ENCODE results near the gene DIDO1. TPM values are rescaled to one million over a fixed set of nuclear protein-coding genes. Genes with fewer than 3 reads are reported as not detected.
"Not testable (repeated sequence)": the region's sequence is repeated elsewhere in the genome, so short reads cannot be mapped to it uniquely, and the experiment has no call there.

Gene DIDO1
- total RNA-seq, 1 experiment from 2014 or later = 42.9 TPM

DNA sequence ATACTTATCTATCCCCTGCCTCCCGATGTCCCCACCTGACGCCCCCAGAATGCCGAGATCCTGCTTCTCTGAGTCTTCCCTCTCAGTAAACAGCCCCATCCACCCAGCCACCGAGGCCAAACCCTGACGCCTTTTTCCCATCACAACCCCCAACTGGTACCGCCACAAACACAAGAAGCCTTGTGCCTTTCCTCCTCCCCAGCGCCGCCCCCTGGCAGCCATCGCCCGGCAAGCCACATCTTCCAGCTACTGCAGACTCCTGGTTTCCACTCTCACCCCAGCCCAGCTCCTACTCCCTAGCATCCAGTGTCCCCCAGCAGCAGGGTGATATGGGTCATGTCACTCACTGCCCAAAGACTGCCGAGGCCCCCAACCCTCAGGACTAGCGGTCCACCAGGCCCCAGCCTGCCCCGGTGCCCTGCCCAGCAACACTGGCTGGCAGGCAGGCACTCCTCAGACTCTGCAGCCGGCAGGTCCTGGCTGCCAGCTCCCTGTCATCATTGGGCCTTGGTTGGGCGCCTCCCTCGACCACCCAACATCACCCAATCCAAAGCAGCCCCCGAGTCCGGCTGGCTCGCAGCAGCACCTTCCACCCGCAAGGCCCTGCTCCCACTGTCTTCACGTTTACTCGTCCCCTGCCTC, 75.9 kb downstream of the DIDO1 start:
- no peak overlapping the region for H3K4me3 ChIP-seq
- DNase-seq (ENCODE audit: low read depth in 1 of 2, low spot score in 2 of 2) = no peak
- no peaks in the 10 kb centered on the region for H3K4me1 ChIP-seq (replicated peaks)
- no peaks in the 10 kb centered on the region for H3K9me3 ChIP-seq (replicated peaks)
- H3K36me3 ChIP-seq = peaks cover 45% of the 10 kb centered on the region
- H3K27ac ChIP-seq = no peak overlapping the region
- H3K27me3 ChIP-seq (replicated peaks) = no peaks in the 10 kb centered on the region

DNA sequence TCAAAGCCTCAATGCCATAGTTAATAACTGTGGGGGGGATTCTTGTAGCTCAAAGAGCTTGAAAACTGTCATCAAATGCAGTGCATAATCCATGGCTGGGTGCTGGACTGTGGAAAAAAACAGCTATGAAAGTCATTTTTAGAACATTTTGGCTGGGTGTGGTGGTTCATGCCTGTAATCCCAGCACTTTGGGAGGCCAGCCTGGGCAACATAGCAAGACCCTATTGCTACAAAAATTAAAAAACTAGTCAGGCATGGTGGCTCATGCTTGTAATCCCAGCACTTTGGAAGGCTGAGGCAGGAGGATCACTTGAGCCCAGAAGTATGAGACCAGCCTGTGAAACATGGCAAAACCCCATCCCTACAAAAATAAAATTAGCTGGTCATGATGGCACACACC, 76.9 kb downstream of the DIDO1 start:
- H3K27ac ChIP-seq = no peak overlapping the region
- peaks cover 35% of the 10 kb centered on the region for H3K36me3 ChIP-seq
- H3K4me3 ChIP-seq = no peak overlapping the region
- H3K27me3 ChIP-seq (replicated peaks) = no peaks in the 10 kb centered on the region
- DNase-seq (ENCODE audit: low read depth in 1 of 2, low spot score in 2 of 2) = no peak
- no peaks in the 10 kb centered on the region for H3K9me3 ChIP-seq (replicated peaks)
- no peaks in the 10 kb centered on the region for H3K4me1 ChIP-seq (replicated peaks)

- DNase-seq (ENCODE audit: low read depth in 1 of 2, low spot score in 2 of 2); H3K9me3 ChIP-seq (replicated peaks): not testable (repeated sequence)
- peaks cover 30% of the 10 kb centered on the region for H3K36me3 ChIP-seq
Measured at GRCh38 chr20:62848917-62849316, 77.4 kb downstream of the DIDO1 start.

GRCh38 chr20:62846166-62846890, 80.0 kb downstream of the DIDO1 start:
- Histone ChIP-seq H3K27me3 (replicated peaks) (no peaks in the 10 kb centered on the region), H3K27ac (no peak overlapping the region), H3K4me3 (no peak overlapping the region), H3K9me3 (replicated peaks) (no peaks in the 10 kb centered on the region), H3K4me1 (replicated peaks) (0 out of 2 replicates have a peak, but pooled peaks cover 4% of the 10 kb centered on the region), H3K36me3 (peaks cover 11% of the 10 kb centered on the region)
- DNase-seq (ENCODE audit: low read depth in 1 of 2, low spot score in 2 of 2) = no peak

More at GRCh38 chr20:62848917-62849316, 77.4 kb downstream of the DIDO1 start:
- H3K27ac ChIP-seq; H3K4me3 ChIP-seq; H3K4me1 ChIP-seq (replicated peaks); H3K27me3 ChIP-seq (replicated peaks): not testable (repeated sequence)

GRCh38 chr20:62845416-62846160, 80.7 kb downstream of the DIDO1 start:
- H3K4me3 ChIP-seq = no peak overlapping the region
- no peak for DNase-seq (ENCODE audit: low read depth in 1 of 2, low spot score in 2 of 2)
- H3K27ac ChIP-seq = no peak overlapping the region
- H3K9me3 ChIP-seq (replicated peaks) = no peaks in the 10 kb centered on the region
- peaks cover 6% of the 10 kb centered on the region for H3K36me3 ChIP-seq
- no peaks in the 10 kb centered on the region for H3K27me3 ChIP-seq (replicated peaks)
- H3K4me1 ChIP-seq (replicated peaks) = 0 out of 2 replicates have a peak, but pooled peaks cover 4% of the 10 kb centered on the region

DNA sequence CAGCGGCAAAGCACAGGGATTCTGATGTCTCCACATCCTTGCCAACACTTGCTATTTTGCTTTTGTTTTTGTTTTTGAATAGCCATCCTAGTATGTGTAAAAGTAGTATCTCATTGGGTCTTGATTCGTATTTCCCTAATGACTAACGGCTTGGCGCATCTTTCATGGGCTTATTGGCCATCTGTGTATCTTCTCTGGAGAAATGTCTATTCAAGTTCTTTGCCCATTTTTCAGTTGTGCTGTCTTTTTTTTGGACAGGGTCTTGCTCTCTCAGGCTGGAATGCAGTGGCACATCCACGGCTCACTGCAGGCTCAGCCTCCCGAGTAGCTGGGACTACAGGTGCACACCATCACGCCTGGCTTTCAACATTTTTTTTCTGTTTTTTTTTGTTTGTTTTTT, 82.1 kb downstream of the DIDO1 start:
- H3K4me1 ChIP-seq (replicated peaks) = 0 out of 2 replicates have a peak, but pooled peaks cover 4% of the 10 kb centered on the region
- DNase-seq (ENCODE audit: low read depth in 1 of 2, low spot score in 2 of 2) = no peak
- no peak overlapping the region for H3K4me3 ChIP-seq
- H3K9me3 ChIP-seq (replicated peaks) = no peaks in the 10 kb centered on the region
- no peak overlapping the region for H3K27ac ChIP-seq
- 0 out of 2 replicates have a peak, but pooled peaks cover 5% of the 10 kb centered on the region for H3K36me3 ChIP-seq
- no peaks in the 10 kb centered on the region for H3K27me3 ChIP-seq (replicated peaks)

GRCh38 chr20:62843656-62844055, 82.6 kb downstream of the DIDO1 start:
- H3K27me3 ChIP-seq (replicated peaks) = no peaks in the 10 kb centered on the region
- no peak overlapping the region for H3K4me3 ChIP-seq
- no peak overlapping the region for H3K27ac ChIP-seq
- DNase-seq (ENCODE audit: low read depth in 1 of 2, low spot score in 2 of 2) = no peak
- no peaks in the 10 kb centered on the region for H3K9me3 ChIP-seq (replicated peaks)
- 0 out of 2 replicates have a peak, but pooled peaks cover 4% of the 10 kb centered on the region for H3K4me1 ChIP-seq (replicated peaks)
- 0 out of 2 replicates have a peak, but pooled peaks cover 5% of the 10 kb centered on the region for H3K36me3 ChIP-seq

DNA sequence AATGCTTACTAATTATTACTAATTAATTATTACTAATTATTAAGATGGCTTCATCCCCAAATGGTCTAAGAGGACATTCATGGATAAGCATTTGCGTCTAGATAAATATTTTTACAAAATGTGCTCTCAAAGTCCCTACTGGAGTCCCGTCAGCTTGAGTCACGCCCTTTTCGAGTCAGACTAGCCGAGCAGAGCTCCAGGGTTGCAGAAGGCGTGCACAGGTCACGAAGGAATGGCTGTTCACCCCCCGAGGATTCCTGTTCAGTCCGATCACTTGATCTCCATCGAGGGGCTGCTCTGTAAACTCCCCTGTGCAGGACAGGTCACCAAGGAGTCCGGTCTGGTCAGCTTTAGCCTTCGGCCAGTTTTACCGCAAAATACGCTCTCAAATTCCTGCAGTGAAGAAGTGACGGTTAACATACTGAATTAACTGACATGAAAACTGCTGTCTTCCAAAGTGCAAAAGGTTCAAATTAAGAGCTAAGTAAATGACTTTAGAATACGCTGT, 84.5 kb downstream of the DIDO1 start:
- H3K27ac ChIP-seq = no peak overlapping the region
- H3K27me3 ChIP-seq (replicated peaks) = no peaks in the 10 kb centered on the region
- H3K4me3 ChIP-seq = no peak overlapping the region
- no peaks in the 10 kb centered on the region for H3K9me3 ChIP-seq (replicated peaks)
- 0 out of 2 replicates have a peak, but pooled peaks cover 5% of the 10 kb centered on the region for H3K36me3 ChIP-seq
- H3K4me1 ChIP-seq (replicated peaks) = 0 out of 2 replicates have a peak, but pooled peaks cover 4% of the 10 kb centered on the region
- no peak for DNase-seq (ENCODE audit: low read depth in 1 of 2, low spot score in 2 of 2)

DNA sequence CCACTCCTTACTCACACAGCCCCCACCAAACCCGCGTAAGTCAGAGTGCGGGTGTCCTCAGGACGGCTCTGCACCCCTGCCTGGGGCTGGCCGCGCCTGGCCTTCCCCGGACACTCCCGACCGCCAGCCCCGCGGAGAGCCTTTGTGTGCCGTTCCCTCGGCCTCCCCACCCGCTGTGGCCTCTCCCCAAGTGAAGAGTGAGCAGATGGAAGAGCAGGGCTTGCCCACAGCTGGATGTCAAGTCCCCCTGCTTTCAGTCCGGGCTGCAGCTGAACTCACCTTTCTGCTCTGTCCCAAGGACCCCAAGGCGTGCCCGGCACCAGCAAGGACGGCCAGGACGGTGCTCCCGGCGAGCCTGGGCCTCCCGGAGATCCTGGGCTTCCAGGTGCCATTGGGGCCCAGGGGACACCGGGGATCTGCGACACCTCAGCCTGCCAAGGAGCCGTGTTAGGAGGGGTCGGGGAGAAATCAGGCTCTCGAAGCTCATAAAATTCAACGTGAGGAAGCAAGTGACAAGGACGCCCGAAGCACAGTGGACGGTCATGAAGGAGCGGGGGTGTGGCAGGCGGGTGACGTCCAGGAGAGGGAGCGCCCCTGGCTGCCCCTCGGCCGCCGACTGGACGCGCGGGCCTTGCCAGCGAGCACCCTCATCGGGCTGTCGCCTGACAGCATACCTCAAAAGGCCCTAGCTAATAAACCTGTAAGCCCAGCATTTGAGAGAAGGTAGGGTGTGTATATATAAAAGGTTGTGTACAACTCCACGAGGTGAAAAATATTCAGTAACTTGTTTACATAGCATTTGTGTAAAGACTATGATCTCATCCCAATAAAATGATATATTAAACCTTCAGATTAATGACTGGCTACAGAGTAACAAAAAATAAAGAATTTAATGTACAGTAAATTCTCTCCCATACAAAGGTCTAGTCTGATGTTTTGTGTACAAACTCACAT, 85.8 kb downstream of the DIDO1 start:
- Histone ChIP-seq H3K27me3 (replicated peaks) (no peaks in the 10 kb centered on the region; the same call in 1 of the 2 replicates), H3K36me3 (0 out of 2 replicates have a peak, but pooled peaks cover under 1% of the 10 kb centered on the region), H3K27ac (no peak overlapping the region), H3K9me3 (replicated peaks) (no peaks in the 10 kb centered on the region), H3K4me3 (no peak overlapping the region), H3K4me1 (replicated peaks) (0 out of 2 replicates have a peak, but pooled peaks cover 4% of the 10 kb centered on the region)
- DNase-seq (ENCODE audit: low read depth in 1 of 2, low spot score in 2 of 2) = no peak

DNA sequence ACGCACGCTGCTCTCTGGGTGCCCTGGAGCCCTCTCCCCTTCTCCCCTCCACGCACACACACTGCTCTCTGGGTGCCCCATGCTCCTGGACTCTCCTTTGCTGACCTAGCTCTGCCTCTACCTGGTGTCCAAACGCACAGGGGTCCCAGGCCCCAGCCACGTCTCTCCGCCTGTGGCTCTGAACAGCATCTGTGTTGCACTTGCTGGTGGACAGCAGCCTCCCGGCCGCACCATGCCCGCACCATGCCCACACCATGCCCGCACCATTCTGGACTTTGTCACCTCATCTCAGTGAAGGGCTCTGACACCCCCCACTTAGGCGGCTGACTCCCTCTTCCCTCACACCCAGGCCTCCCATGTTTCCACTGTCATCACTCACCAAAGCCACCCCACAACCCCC, 86.5 kb downstream of the DIDO1 start:
- peak in 1 of 2 experiments; percentile 39 for DNase-seq (ENCODE audit: low read depth in 1 of 2, low spot score in 2 of 2)
- Histone ChIP-seq H3K36me3 (no peaks in the 10 kb centered on the region), H3K27ac (no peak overlapping the region), H3K9me3 (replicated peaks) (no peaks in the 10 kb centered on the region), H3K27me3 (replicated peaks) (no peaks in the 10 kb centered on the region; the same call in 1 of the 2 replicates), H3K4me3 (no peak overlapping the region), H3K4me1 (replicated peaks) (0 out of 2 replicates have a peak, but pooled peaks cover 4% of the 10 kb centered on the region)

- no peak for DNase-seq (ENCODE audit: low read depth in 1 of 2, low spot score in 2 of 2)
- no peaks in the 10 kb centered on the region for H3K36me3 ChIP-seq
- H3K27me3 ChIP-seq (replicated peaks) = no peaks in the 10 kb centered on the region; the same call in 1 of the 2 replicates
- H3K4me1 ChIP-seq (replicated peaks) = 0 out of 2 replicates have a peak, but pooled peaks cover 4% of the 10 kb centered on the region
- no peak overlapping the region for H3K4me3 ChIP-seq
- H3K9me3 ChIP-seq (replicated peaks) = no peaks in the 10 kb centered on the region
- no peak overlapping the region for H3K27ac ChIP-seq
Measured at GRCh38 chr20:62839261-62839660, 87.0 kb downstream of the DIDO1 start.

GRCh38 chr20:62838128-62838891, 88.0 kb downstream of the DIDO1 start:
- H3K4me1 ChIP-seq (replicated peaks) = no peaks in the 10 kb centered on the region
- no peaks in the 10 kb centered on the region for H3K9me3 ChIP-seq (replicated peaks)
- no peak overlapping the region for H3K4me3 ChIP-seq
- H3K27ac ChIP-seq = no peak overlapping the region
- no peaks in the 10 kb centered on the region; the same call in 1 of the 2 replicates for H3K27me3 ChIP-seq (replicated peaks)
- no peaks in the 10 kb centered on the region for H3K36me3 ChIP-seq
- no peak for DNase-seq (ENCODE audit: low read depth in 1 of 2, low spot score in 2 of 2)
